ENCODE data around the gene RNF187. TPM values are rescaled to one million over a fixed set of nuclear protein-coding genes. Genes with fewer than 3 reads are reported as not detected.

Gene RNF187
- total and polyA plus RNA-seq, 2 of the 13 experiments (the other 11 are each of a cell fraction or from before 2014, with no cell fraction given): 41.3 to 59.4 TPM

GRCh38 chr1:228527596-228527995, 40.4 kb downstream of the RNF187 start (continued):
- TF ChIP-seq, protein P1, sequence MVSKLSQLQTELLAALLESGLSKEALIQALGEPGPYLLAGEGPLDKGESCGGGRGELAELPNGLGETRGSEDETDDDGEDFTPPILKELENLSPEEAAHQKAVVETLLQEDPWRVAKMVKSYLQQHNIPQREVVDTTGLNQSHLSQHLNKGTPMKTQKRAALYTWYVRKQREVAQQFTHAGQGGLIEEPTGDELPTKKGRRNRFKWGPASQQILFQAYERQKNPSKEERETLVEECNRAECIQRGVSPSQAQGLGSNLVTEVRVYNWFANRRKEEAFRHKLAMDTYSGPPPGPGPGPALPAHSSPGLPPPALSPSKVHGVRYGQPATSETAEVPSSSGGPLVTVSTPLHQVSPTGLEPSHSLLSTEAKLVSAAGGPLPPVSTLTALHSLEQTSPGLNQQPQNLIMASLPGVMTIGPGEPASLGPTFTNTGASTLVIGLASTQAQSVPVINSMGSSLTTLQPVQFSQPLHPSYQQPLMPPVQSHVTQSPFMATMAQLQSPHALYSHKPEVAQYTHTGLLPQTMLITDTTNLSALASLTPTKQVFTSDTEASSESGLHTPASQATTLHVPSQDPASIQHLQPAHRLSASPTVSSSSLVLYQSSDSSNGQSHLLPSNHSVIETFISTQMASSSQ (IDR thresholded peaks at IDR 0.05; ENCODE audit: low read depth): no peak
- TF ChIP-seq, protein P1 (CRISPR knock-in tag; IDR thresholded peaks at IDR 0.05; ENCODE audit: borderline replicate concordance): no peak

DNA sequence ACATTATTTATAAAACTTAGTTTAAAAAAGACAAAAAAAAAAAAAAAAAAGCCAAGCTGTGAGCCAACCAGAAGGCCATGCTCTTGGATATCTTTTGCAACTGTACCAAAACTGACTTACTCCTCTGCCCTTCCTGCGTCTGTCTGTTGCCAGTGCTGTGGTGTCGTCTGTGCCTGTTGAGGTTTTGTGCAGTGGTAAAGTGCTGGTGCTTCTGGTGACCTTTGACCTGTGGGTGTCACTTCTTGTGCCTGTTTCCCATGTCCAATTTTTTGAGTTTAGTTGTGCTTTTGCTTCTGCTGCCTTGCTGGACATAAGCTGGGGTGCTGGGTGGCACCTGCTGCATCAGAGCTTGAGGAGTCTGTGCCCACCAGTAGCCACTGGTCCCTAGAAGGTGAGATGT, 41.4 kb downstream of the RNF187 start:
- in situ Hi-C loops (cut with HindIII; ENCODE audit: extremely low pct_ligation_motif_present, low pct_unique_long_range_greater_than_20kb): no loop called here
- BruUV-seq (replicated peaks): no TSS peak
- TF ChIP-seq ZNF850 (CRISPR knock-in tag; conservative IDR thresholded peaks at IDR 0.05): no peak
- no peak for TF ChIP-seq RARA (CRISPR knock-in tag; IDR thresholded peaks at IDR 0.05)
- no peak for TF ChIP-seq NCOA1 (CRISPR knock-in tag; IDR thresholded peaks at IDR 0.05)
- TF ChIP-seq, protein P2, sequence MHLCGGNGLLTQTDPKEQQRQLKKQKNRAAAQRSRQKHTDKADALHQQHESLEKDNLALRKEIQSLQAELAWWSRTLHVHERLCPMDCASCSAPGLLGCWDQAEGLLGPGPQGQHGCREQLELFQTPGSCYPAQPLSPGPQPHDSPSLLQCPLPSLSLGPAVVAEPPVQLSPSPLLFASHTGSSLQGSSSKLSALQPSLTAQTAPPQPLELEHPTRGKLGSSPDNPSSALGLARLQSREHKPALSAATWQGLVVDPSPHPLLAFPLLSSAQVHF (CRISPR knock-in tag; IDR thresholded peaks at IDR 0.05): no peak
- TF ChIP-seq IRX3 (CRISPR knock-in tag; IDR thresholded peaks at IDR 0.05; ENCODE audit: borderline replicate concordance, low read depth): no peak
- no peak for TF ChIP-seq ZFP62 (CRISPR knock-in tag; IDR thresholded peaks at IDR 0.05)
- no peak for TF ChIP-seq MED1 (CRISPR knock-in tag; IDR thresholded peaks at IDR 0.05)
- no peak for TF ChIP-seq NCOR1 (IDR thresholded peaks at IDR 0.05; ENCODE audit: borderline replicate concordance, low read length)
- TF ChIP-seq, protein P3, sequence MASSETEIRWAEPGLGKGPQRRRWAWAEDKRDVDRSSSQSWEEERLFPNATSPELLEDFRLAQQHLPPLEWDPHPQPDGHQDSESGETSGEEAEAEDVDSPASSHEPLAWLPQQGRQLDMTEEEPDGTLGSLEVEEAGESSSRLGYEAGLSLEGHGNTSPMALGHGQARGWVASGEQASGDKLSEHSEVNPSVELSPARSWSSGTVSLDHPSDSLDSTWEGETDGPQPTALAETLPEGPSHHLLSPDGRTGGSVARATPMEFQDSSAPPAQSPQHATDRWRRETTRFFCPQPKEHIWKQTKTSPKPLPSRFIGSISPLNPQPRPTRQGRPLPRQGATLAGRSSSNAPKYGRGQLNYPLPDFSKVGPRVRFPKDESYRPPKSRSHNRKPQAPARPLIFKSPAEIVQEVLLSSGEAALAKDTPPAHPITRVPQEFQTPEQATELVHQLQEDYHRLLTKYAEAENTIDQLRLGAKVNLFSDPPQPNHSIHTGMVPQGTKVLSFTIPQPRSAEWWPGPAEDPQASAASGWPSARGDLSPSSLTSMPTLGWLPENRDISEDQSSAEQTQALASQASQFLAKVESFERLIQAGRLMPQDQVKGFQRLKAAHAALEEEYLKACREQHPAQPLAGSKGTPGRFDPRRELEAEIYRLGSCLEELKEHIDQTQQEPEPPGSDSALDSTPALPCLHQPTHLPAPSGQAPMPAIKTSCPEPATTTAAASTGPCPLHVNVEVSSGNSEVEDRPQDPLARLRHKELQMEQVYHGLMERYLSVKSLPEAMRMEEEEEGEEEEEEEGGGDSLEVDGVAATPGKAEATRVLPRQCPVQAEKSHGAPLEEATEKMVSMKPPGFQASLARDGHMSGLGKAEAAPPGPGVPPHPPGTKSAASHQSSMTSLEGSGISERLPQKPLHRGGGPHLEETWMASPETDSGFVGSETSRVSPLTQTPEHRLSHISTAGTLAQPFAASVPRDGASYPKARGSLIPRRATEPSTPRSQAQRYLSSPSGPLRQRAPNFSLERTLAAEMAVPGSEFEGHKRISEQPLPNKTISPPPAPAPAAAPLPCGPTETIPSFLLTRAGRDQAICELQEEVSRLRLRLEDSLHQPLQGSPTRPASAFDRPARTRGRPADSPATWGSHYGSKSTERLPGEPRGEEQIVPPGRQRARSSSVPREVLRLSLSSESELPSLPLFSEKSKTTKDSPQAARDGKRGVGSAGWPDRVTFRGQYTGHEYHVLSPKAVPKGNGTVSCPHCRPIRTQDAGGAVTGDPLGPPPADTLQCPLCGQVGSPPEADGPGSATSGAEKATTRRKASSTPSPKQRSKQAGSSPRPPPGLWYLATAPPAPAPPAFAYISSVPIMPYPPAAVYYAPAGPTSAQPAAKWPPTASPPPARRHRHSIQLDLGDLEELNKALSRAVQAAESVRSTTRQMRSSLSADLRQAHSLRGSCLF (CRISPR knock-in tag; IDR thresholded peaks at IDR 0.05; ENCODE audit: borderline replicate concordance): no peak
- no peak for TF ChIP-seq POGZ (CRISPR knock-in tag; IDR thresholded peaks at IDR 0.05)
- TF ChIP-seq ZNF562 (CRISPR knock-in tag; IDR thresholded peaks at IDR 0.05; ENCODE audit: borderline replicate concordance): no peak
- Histone ChIP-seq H3K27ac (ENCODE audit: extremely low read length, insufficient read depth, low read length) (no peak overlapping the region), H3K4me3 (replicated peaks in 1 of 3; ENCODE audit: insufficient read depth in 1 of 3, low read depth in 2 of 3, low read length in 3 of 3) (no peak overlapping the region), H3K9me3 (ENCODE audit: low read length) (no peaks in the 10 kb centered on the region), H3K27me3 (ENCODE audit: control insufficient read depth in 1 of 2, insufficient read depth in 2 of 2, low read length in 2 of 2) (no peaks in the 10 kb centered on the region; a peak in 1 of 5 replicates), H3K9ac (ENCODE audit: insufficient read depth, low read depth, low read length) (no peak overlapping the region), H3K4me1 (ENCODE audit: insufficient read depth, low read length) (no peaks in the 10 kb centered on the region), H3K4me2 (ENCODE audit: low read depth, low read length) (no peak overlapping the region), H3K36me3 (replicated peaks in 1 of 2; ENCODE audit: control insufficient read depth in 1 of 2, insufficient read depth in 2 of 2, low read length in 2 of 2) (no peaks in the 10 kb centered on the region), H3K79me2 (ENCODE audit: insufficient read depth, low read length) (no peaks in the 10 kb centered on the region), H4K20me1 (ENCODE audit: insufficient read depth, low read length) (no peaks in the 10 kb centered on the region), H2AFZ (ENCODE audit: low read length) (no peak overlapping the region)
- POLR2A ChIA-PET: no interaction called here
- CTCF ChIA-PET (ENCODE audit: low intra/inter-chr PET ratio, low total read pairs): no interaction called here
- ATAC-seq (no peak), FAIRE-seq (no peak), DNase-seq (ENCODE audit: low spot score) (no peak)
- 56% methylated on average over 2 of the region's 2 CpGs for WGBS (ENCODE audit: low lambda C conversion rate)
- intact Hi-C loops (cut with micrococcal nuclease; ENCODE audit: unreplicated experiment): no loop called here
